GM18505 (cell line): ENCODE data around the gene TPI1.

Source experiments
- ATAC-seq: cut with Tn5 transposase; IDR thresholded peaks from one replicate; pipeline ENCODE4 v1.9.1; 2021; ENCODE audit not compliant: unreplicated experiment
- POLR2A ChIP-seq: IDR thresholded peaks from 4 replicates; pipeline ENCODE4 v1.6.1; 2011; ENCODE audit warnings: borderline replicate concordance; ENCODE audit not compliant: insufficient read depth, insufficient read length; ENCODE audit errors: extremely low read depth

The TPI1 gene

GRCh38 chr12:6846316-6846869, 20.9 kb upstream of the TPI1 start:
- no peak for ATAC-seq
- no peak for TF ChIP-seq POLR2A

GRCh38 chr12:6847676-6848075, 19.7 kb upstream of the TPI1 start:
- TF ChIP-seq POLR2A, result no peak
- ATAC-seq, result no peak

GRCh38 chr12:6849427-6849826, 17.9 kb upstream of the TPI1 start:
- ATAC-seq, result no peak

GRCh38 chr12:6849976-6850560, 17.3 kb upstream of the TPI1 start:
- ATAC-seq, result no peak
- TF ChIP-seq POLR2A, result no peak

More at GRCh38 chr12:6849427-6849826, 17.9 kb upstream of the TPI1 start:
- TF ChIP-seq POLR2A, result no peak

- ATAC-seq, result no peak
- no peak for TF ChIP-seq POLR2A
Measured at GRCh38 chr12:6850796-6851152, 16.6 kb upstream of the TPI1 start.

GRCh38 chr12:6851153-6851920, 16.0 kb upstream of the TPI1 start, which contains the start of gene CDCA3:
CDCA3 (minus strand) TSS chr12:6851286; CDS start chr12:6850952, 334 bp downstream.
- ATAC-seq, result peak; percentile 48
- peak; percentile 94 for TF ChIP-seq POLR2A

GRCh38 chr12:6851921-6852650, 15.2 kb upstream of the TPI1 start, which contains the start of gene USP5:
USP5 (plus strand) TSS chr12:6852150; CDS start chr12:6852180, 30 bp downstream.
- ATAC-seq, result peak; percentile 68

GRCh38 chr12:6852651-6853354, 14.5 kb upstream of the TPI1 start:
- TF ChIP-seq POLR2A, result no peak

More at GRCh38 chr12:6851921-6852650, 15.2 kb upstream of the TPI1 start, which contains the start of gene USP5:
- peak; percentile 86 for TF ChIP-seq POLR2A

GRCh38 chr12:6853626-6854025, 13.7 kb upstream of the TPI1 start:
- no peak for ATAC-seq
- no peak for TF ChIP-seq POLR2A

More at GRCh38 chr12:6852651-6853354, 14.5 kb upstream of the TPI1 start:
- ATAC-seq, result no peak

GRCh38 chr12:6854036-6854435, 13.3 kb upstream of the TPI1 start:
- TF ChIP-seq POLR2A, result no peak

GRCh38 chr12:6855322-6855721, 12.0 kb upstream of the TPI1 start:
- ATAC-seq, result no peak
- no peak for TF ChIP-seq POLR2A

More at GRCh38 chr12:6854036-6854435, 13.3 kb upstream of the TPI1 start:
- ATAC-seq, result no peak

GRCh38 chr12:6858799-6859198, 8.5 kb upstream of the TPI1 start:
- no peak for ATAC-seq
- no peak for TF ChIP-seq POLR2A
